ENCODE results near the gene SMARCA4.

The SMARCA4 gene

DNA sequence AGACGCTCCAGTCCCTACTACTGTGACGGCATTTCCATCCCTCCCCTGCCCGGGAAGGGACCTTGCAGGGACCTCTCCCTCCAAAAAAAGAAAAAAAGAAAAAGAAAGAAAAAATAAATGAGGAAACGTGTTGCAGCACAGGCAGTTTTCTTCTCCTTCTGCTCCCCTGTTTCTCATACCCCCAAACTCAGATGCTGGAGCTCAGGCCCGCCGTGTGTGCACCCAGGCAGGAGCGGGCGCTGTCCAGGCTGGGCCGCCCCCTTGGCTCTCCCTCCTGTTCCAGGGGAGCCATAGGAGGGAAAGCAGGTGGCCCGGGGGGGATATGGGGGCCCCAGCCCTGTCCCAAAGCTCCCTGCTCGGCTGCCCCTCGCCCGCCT, 38.2 kb upstream of the SMARCA4 start:
- no peak overlapping the region for H3K4me3 ChIP-seq (ENCODE audit: control insufficient read depth, low read depth, low read length)
- no peak for DNase-seq (ENCODE audit: low read depth)
- TF ChIP-seq, protein P1, sequence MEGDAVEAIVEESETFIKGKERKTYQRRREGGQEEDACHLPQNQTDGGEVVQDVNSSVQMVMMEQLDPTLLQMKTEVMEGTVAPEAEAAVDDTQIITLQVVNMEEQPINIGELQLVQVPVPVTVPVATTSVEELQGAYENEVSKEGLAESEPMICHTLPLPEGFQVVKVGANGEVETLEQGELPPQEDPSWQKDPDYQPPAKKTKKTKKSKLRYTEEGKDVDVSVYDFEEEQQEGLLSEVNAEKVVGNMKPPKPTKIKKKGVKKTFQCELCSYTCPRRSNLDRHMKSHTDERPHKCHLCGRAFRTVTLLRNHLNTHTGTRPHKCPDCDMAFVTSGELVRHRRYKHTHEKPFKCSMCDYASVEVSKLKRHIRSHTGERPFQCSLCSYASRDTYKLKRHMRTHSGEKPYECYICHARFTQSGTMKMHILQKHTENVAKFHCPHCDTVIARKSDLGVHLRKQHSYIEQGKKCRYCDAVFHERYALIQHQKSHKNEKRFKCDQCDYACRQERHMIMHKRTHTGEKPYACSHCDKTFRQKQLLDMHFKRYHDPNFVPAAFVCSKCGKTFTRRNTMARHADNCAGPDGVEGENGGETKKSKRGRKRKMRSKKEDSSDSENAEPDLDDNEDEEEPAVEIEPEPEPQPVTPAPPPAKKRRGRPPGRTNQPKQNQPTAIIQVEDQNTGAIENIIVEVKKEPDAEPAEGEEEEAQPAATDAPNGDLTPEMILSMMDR (conservative IDR thresholded peaks at IDR 0.05; ENCODE audit: control insufficient read depth, insufficient read depth, low read depth, low read length), result no peak

DNA sequence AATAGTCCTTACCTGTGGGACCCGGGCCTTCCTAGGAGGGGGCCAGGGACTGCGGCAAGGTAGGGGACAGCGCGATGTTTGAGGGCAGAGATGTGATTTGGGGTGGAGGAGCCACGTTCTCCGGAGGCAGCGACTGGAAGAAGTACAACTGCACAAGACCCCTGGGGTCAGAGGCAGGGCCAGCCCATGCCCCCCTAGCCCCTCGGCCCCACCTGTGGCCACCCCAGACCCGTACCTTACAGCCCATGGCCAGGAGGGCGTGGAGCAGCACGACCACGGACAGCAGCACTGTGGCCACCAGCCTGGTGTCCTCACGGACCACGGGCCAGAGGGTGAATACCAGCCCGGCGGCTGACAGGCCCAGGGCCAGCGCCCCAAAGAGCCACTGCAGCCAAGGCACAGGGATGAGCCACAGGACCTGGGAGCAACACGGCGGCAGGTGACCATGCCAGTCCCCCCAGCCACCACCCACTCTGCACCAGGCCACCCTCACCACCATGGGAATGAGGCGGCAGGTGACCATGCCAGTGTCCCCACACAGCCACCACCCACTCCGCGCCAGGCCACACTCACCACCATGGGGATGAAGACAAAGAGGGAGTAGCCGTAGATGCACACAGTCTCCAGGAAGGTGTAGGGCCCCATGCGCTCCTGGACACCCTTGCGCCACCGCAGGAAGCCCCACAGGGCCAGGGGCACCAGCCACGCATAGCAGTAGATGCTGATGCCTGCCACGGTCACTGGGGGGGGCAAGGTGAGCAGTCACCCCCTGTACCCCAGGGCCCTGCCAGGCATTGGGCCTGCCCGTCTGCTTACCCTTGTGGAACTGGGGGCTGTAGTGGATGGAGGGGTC, 37.3 kb upstream of the SMARCA4 start:
- no peak for DNase-seq (ENCODE audit: low read depth)
- H3K4me3 ChIP-seq (ENCODE audit: control insufficient read depth, low read depth, low read length), result no peak overlapping the region
- TF ChIP-seq, protein P1 (conservative IDR thresholded peaks at IDR 0.05; ENCODE audit: control insufficient read depth, insufficient read depth, low read depth, low read length), result no peak

DNA sequence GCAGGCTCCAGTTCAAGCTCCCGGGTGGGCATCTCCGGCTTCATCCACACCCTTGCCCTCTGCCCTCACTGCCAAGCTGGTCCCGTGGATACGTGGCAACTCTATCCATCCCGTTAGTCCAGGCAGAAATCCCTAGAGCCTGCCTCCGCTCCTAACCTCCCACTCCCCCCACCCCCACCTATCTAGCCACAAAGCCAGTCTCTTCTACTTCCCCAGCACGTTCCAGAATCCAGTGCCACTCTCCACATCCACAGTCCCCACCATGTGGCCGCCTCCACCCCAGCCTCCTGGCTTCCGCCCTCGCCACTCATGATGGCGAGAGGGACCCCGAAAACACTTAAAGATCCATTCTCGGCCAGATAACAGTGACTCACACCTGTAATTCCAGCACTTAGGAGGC, 36.2 kb upstream of the SMARCA4 start:
- TF ChIP-seq, protein P1 (conservative IDR thresholded peaks at IDR 0.05; ENCODE audit: control insufficient read depth, insufficient read depth, low read depth, low read length), result no peak
- no peak overlapping the region for H3K4me3 ChIP-seq (ENCODE audit: control insufficient read depth, low read depth, low read length)
- no peak for DNase-seq (ENCODE audit: low read depth)

DNA sequence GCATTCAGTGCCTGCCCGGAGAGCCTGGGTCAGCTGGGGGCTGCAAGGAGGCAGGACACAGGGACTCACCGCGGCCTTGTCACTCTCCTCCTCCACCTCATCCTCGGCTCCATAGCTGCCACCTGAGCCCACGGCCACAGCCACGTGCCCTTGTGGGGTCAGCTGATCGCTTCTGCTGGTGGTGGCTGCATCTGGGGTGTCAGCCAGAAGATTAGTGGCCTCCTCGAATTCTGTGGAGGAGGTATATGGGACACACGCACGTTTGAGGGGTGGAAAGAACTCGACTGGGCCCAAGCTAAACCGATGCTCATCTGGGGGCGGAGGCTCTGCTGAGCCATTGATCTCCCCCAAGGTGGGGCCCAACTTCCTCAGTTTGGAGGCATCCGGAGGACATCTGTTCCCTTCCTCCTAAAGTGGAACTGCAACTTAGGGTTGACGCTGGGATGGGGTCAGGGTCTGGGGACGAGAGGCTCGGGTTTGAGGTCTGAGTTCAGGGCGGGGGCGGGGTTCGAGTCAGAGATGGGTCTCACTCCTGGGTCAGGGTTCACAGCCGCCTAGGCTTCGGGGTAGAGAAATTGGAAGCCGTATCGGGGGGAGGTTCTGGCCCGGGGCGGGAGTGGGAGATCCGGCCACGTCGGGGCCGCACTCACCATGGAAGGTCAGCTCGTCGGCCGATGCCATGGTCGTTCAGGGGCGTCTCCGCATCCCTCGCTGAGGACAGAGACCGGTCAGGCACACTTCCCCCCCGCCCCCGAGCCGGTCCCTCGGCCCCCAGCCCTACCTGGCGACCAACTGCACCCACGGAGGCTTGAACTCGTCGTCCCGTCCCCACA, 32.9 kb upstream of the SMARCA4 start:
- DNase-seq (ENCODE audit: low read depth), result peak; percentile 15
- TF ChIP-seq, protein P1 (conservative IDR thresholded peaks at IDR 0.05; ENCODE audit: control insufficient read depth, insufficient read depth, low read depth, low read length), result no peak
- peak overlapping the region; percentile 80 for H3K4me3 ChIP-seq (ENCODE audit: control insufficient read depth, low read depth, low read length)

DNA sequence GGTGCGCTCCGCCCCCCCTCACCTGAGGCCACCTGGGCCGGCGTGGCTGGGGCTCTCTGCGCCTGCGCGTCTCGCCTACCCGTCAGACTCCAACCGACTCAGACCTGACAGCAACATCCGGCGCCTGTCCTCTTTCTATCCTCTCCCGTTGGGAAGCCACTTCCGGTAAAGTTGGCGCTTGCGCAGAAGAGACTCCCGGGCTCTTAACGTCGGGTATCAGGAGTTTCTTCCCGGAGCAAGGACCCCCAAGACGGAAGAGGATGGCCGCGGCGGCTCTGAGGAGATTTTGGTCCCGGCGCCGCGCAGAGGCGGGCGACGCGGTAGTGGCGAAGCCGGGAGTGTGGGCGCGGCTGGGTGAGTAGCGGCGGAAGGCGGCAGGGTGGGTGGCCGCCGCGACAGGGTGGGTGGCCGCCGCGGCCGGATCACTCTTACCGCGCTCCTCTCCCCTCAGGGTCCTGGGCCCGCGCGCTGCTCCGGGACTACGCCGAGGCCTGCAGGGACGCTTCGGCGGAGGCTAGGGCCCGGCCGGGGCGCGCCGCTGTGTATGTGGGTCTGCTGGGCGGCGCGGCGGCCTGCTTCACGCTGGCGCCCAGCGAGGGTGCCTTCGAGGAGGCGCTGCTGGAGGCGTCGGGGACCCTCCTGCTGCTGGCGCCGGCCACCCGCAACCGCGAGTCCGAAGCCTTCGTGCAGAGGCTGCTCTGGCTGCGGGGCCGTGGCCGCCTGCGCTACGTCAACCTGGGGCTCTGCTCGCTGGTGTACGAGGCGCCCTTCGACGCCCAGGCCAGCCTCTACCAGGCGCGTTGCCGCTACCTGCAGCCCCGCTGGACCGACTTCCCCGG, 32.0 kb upstream of the SMARCA4 start, which contains the start of the genes TIMM29 and YIPF2:
Gene TIMM29 (plus strand): TSS at position 249 of the 839 bp plus-strand sequence. CDS start 12 bp downstream, at position 261.
Gene YIPF2 (minus strand): TSS at position 77 of the 839 bp plus-strand sequence. CDS start 229 bp downstream, outside the sequence.
- DNase-seq (ENCODE audit: low read depth), result peak; percentile 98
- TF ChIP-seq, protein P1 (conservative IDR thresholded peaks at IDR 0.05; ENCODE audit: control insufficient read depth, insufficient read depth, low read depth, low read length), result no peak
- H3K4me3 ChIP-seq (ENCODE audit: control insufficient read depth, low read depth, low read length), result peak within 1 kb of the TSS; percentile 80

DNA sequence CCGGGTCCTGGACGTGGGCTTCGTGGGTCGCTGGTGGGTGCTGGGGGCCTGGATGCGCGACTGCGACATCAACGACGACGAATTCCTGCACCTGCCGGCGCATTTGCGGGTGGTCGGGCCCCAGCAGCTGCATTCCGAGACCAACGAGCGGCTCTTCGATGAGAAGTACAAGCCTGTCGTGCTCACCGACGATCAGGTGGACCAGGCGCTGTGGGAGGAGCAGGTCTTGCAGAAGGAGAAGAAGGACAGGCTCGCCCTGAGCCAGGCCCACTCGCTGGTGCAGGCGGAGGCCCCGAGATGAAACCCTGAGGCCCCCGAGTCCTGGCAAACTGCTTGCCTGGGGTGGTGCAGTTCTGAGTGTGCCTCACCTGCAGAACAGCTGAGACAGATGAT, 31.4 kb upstream of the SMARCA4 start:
- no peak for DNase-seq (ENCODE audit: low read depth)
- H3K4me3 ChIP-seq (ENCODE audit: control insufficient read depth, low read depth, low read length), result peak overlapping the region; percentile 80
- TF ChIP-seq, protein P1 (conservative IDR thresholded peaks at IDR 0.05; ENCODE audit: control insufficient read depth, insufficient read depth, low read depth, low read length), result no peak
